ENCODE results near the gene HS6ST2. TPM values are rescaled to one million over a fixed set of nuclear protein-coding genes. Genes with fewer than 3 reads are reported as not detected.

HS6ST2 gene
- total RNA-seq, 1 experiment from 2014 or later = 8.1 TPM

DNA sequence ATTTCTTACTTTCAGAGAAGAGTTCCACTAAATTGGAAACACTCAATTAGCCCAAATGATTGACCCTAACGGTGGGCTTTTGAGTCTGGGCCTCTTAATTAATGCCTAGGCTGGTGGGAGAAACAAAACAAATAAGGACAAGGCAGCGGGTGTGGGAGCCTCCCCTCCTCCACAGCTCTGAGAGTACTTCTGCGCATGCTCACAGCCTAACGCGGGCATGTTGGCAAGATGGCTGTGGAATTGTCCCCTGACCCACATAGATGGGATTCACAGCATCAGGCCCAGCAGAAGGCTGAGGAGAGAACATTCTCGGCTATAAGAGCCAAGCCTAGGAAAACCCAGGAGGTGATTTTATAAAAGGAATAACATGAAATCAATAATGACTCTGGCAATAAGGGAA, 230.1 kb downstream of the HS6ST2 start (continued):
- TF ChIP-seq ZNF423 (CRISPR knock-in tag; IDR thresholded peaks at IDR 0.05) (no peak), ZNF219 (CRISPR knock-in tag; IDR thresholded peaks at IDR 0.05; ENCODE audit: borderline replicate concordance) (no peak), TCF7 (CRISPR knock-in tag; IDR thresholded peaks at IDR 0.05; ENCODE audit: low read depth) (no peak)
- TF ChIP-seq, protein P1, sequence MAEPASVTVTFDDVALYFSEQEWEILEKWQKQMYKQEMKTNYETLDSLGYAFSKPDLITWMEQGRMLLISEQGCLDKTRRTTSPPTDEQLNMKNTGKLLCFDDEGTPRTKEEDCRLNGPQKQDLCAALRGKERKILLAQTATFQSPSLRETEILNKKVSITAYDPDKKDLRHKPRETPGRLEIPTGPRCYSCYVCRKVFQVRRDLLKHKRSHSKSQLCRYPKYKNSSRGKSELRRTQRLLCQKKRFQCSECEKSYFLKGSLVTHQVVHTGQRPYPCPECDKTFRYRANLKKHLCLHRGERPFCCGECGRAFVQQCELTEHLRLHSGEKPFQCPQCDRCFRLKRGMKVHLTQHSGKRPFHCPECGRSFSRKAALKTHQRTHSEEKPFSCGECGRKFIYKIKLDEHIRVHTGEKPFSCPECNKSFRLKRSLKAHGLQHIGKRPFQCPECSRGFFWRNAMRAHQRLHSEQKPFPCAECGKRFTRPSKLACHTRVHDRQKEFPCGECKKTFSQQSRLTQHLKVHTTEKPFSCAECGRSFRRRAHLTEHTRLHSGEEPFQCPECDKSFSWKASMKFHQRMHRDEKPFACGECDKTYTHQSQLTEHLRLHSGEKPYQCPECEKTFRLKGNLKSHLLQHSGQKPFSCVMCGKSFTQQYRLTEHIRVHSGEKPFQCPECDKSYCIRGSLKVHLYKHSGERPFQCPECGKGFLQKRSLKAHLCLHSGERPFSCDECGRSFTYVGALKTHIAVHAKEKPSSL (CRISPR knock-in tag; conservative IDR thresholded peaks at IDR 0.05) = no peak
- TF ChIP-seq, protein P2, sequence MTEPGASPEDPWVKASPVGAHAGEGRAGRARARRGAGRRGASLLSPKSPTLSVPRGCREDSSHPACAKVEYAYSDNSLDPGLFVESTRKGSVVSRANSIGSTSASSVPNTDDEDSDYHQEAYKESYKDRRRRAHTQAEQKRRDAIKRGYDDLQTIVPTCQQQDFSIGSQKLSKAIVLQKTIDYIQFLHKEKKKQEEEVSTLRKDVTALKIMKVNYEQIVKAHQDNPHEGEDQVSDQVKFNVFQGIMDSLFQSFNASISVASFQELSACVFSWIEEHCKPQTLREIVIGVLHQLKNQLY (CRISPR knock-in tag; IDR thresholded peaks at IDR 0.05) = no peak
- TF ChIP-seq, protein P3, sequence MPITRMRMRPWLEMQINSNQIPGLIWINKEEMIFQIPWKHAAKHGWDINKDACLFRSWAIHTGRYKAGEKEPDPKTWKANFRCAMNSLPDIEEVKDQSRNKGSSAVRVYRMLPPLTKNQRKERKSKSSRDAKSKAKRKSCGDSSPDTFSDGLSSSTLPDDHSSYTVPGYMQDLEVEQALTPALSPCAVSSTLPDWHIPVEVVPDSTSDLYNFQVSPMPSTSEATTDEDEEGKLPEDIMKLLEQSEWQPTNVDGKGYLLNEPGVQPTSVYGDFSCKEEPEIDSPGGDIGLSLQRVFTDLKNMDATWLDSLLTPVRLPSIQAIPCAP (CRISPR knock-in tag; IDR thresholded peaks at IDR 0.05) = no peak

DNA sequence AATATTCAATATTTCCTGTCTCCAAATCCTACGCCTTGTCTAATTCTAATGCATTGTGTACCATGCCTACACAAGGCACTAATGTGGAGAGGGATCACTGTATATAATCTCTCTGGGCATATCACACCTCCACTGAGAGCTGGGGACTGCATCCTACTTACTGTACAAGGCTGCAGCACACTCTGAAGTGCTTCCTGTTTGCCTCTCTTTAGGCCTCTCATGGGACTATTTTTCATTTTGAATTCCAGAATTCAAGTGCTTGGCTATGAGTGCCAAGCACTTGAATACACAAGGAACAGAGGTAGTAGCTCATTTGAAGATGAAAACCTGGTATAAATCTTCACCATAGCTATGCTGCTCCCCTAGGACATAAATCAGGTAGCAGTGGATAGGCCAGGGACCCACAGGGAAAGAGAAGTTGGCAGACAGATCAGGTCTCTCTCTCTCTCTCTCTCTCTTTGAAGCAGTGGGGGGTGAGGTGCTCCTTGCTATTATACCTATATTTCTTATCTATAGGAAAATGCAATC, 239.9 kb downstream of the HS6ST2 start:
- DNase-seq (ENCODE audit: low spot score) (no peak), ATAC-seq (no peak)
- Mint-ChIP-seq H3K4me1 (no peaks in the 10 kb centered on the region), H3K27ac (no peak overlapping the region), H3K9me3 (no peaks in the 10 kb centered on the region), H3K4me3 (no peak overlapping the region), H3K36me3 (no peaks in the 10 kb centered on the region), H3K27me3 (ENCODE audit: low read depth) (peaks cover 3% of the 10 kb centered on the region)
- TF ChIP-seq MXD4 (CRISPR knock-in tag; IDR thresholded peaks at IDR 0.05; ENCODE audit: borderline replicate concordance) = no peak
- TF ChIP-seq, protein P4, sequence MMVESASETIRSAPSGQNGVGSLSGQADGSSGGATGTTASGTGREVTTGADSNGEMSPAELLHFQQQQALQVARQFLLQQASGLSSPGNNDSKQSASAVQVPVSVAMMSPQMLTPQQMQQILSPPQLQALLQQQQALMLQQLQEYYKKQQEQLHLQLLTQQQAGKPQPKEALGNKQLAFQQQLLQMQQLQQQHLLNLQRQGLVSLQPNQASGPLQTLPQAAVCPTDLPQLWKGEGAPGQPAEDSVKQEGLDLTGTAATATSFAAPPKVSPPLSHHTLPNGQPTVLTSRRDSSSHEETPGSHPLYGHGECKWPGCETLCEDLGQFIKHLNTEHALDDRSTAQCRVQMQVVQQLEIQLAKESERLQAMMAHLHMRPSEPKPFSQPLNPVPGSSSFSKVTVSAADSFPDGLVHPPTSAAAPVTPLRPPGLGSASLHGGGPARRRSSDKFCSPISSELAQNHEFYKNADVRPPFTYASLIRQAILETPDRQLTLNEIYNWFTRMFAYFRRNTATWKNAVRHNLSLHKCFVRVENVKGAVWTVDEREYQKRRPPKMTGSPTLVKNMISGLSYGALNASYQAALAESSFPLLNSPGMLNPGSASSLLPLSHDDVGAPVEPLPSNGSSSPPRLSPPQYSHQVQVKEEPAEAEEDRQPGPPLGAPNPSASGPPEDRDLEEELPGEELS (CRISPR knock-in tag; IDR thresholded peaks at IDR 0.05) = no peak
- TF ChIP-seq ZNF396 (CRISPR knock-in tag; IDR thresholded peaks at IDR 0.05; ENCODE audit: borderline replicate concordance) = no peak
- no peak for TF ChIP-seq ELF4 (CRISPR knock-in tag; IDR thresholded peaks at IDR 0.05; ENCODE audit: low read depth)
- no peak for TF ChIP-seq TEAD1 (CRISPR knock-in tag; IDR thresholded peaks at IDR 0.05)
- TF ChIP-seq, protein P5, sequence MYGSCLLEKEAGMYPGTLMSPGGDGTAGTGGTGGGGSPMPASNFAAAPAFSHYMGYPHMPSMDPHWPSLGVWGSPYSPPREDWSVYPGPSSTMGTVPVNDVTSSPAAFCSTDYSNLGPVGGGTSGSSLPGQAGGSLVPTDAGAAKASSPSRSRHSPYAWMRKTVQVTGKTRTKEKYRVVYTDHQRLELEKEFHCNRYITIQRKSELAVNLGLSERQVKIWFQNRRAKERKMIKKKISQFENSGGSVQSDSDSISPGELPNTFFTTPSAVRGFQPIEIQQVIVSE (CRISPR knock-in tag; IDR thresholded peaks at IDR 0.05; ENCODE audit: borderline replicate concordance) = no peak
- TF ChIP-seq, protein P6, sequence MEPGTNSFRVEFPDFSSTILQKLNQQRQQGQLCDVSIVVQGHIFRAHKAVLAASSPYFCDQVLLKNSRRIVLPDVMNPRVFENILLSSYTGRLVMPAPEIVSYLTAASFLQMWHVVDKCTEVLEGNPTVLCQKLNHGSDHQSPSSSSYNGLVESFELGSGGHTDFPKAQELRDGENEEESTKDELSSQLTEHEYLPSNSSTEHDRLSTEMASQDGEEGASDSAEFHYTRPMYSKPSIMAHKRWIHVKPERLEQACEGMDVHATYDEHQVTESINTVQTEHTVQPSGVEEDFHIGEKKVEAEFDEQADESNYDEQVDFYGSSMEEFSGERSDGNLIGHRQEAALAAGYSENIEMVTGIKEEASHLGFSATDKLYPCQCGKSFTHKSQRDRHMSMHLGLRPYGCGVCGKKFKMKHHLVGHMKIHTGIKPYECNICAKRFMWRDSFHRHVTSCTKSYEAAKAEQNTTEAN (CRISPR knock-in tag; IDR thresholded peaks at IDR 0.05) = no peak
- no peak for TF ChIP-seq SP1 (CRISPR knock-in tag; conservative IDR thresholded peaks at IDR 0.05)
- no peak for TF ChIP-seq PRRX2 (CRISPR knock-in tag; IDR thresholded peaks at IDR 0.05)
- TF ChIP-seq JUN (CRISPR knock-in tag; IDR thresholded peaks at IDR 0.05) = no peak
- TF ChIP-seq, protein P7, sequence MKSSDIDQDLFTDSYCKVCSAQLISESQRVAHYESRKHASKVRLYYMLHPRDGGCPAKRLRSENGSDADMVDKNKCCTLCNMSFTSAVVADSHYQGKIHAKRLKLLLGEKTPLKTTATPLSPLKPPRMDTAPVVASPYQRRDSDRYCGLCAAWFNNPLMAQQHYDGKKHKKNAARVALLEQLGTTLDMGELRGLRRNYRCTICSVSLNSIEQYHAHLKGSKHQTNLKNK (CRISPR knock-in tag; IDR thresholded peaks at IDR 0.05) = no peak
- TF ChIP-seq TP53 (CRISPR knock-in tag; IDR thresholded peaks at IDR 0.05) = no peak
- POLR2A ChIA-PET = no interaction called here
- CTCF ChIA-PET = no interaction called here

All from WTC11 (cell line).